GM12878 (cell line): ENCODE results near the gene CILP2. TPM values are rescaled to one million over a fixed set of nuclear protein-coding genes. Genes with fewer than 3 reads are reported as not detected.

Source experiments
- ATAC-seq: fragments of 200-7000 bp; cut with Tn5 transposase; 3 replicates; pipeline ENCODE4 v1.9.1; 2020; ENCODE audit warnings: mild to moderate bottlenecking, moderate library complexity
- BruUV-seq: library from RNA; stranded (reverse); fragments of 400-500 nt; replicated peaks from 2 replicates; lab custom pipeline; 2021; lab: Mats Ljungman, UMichigan
- CTCF ChIA-PET: fragments of 300-600 bp; sonication (Branson Sonifier 250); formaldehyde crosslinking; extraction: SDS; loops from one replicate; lab custom pipeline; 2021; ENCODE audit warnings: inconsistent platforms; lab: Yijun Ruan, JAX
- POLR2A ChIA-PET: fragments of 350-600 bp; formaldehyde crosslinking; extraction: SDS; loops from one replicate; lab custom pipeline; 2021; ENCODE audit warnings: inconsistent platforms; lab: Charles Lee
- RAD21 ChIA-PET: fragments of 300-600 bp; sonication (Branson Sonifier 250); formaldehyde crosslinking; loops from one replicate; lab custom pipeline; 2023; ENCODE audit warnings: antibody characterized with exemption; ENCODE audit not compliant: unreplicated experiment; lab: Charles Lee
- SMC1A ChIA-PET: fragments of 300-600 bp; sonication (Branson Sonifier 250); formaldehyde crosslinking; loops from one replicate; lab custom pipeline; 2023; ENCODE audit not compliant: unreplicated experiment, uncharacterized antibody; lab: Charles Lee
- DNase-seq: peaks from one replicate; pipeline ENCODE4 v3.0.0-alpha.2; 2011; ENCODE audit warnings: low read depth, low spot score
- FAIRE-seq: peaks from 3 replicates; lab custom pipeline; 2011; peaks lifted over from hg19 to GRCh38; lab: Jason Lieb, UNC
- H2AFZ ChIP-seq: 2 replicates; pipeline ENCODE4 v1.6.0; 2011; ENCODE audit warnings: low read depth, low read length, control low read depth; ENCODE audit not compliant: control insufficient read depth
- H3K27ac ChIP-seq: 2 replicates; pipeline ENCODE4 v1.5.1; 2011; ENCODE audit warnings: control low read depth; ENCODE audit not compliant: control insufficient read depth, insufficient read depth
- H3K27me3 ChIP-seq, 2 experiments: replicated peaks in 1 of 2; 2 replicates each; pipeline versions ENCODE4 v1.6.0 to v1.6.1; 2011; ENCODE audit warnings: low read length in 1 of 2; ENCODE audit not compliant: control insufficient read depth in 2 of 2, insufficient read depth in 2 of 2
- H3K36me3 ChIP-seq, 2 experiments: 2 replicates each; pipeline ENCODE4 v1.5.1; 2011; ENCODE audit warnings: low read length in 1 of 2; ENCODE audit not compliant: control insufficient read depth in 2 of 2, insufficient read depth in 2 of 2
- H3K4me1 ChIP-seq: 2 replicates; pipeline ENCODE4 v1.6.1; 2011; ENCODE audit warnings: mild to moderate bottlenecking, low read length, moderate library complexity, mixed read lengths; ENCODE audit not compliant: control insufficient read depth, insufficient read depth
- H3K4me2 ChIP-seq: 2 replicates; pipeline ENCODE4 v1.6.0; 2011; ENCODE audit warnings: control low read depth; ENCODE audit not compliant: control insufficient read depth, insufficient read depth
- H3K4me3 ChIP-seq: fragments of 200-600 bp; sonication (generic); 2 replicates; pipeline ENCODE4 v1.5.1; 2016
- H3K79me2 ChIP-seq: 2 replicates; pipeline ENCODE4 v1.6.0; 2011; ENCODE audit warnings: low read length; ENCODE audit not compliant: control insufficient read depth, insufficient read depth
- H3K9ac ChIP-seq: 2 replicates; pipeline ENCODE4 v1.8.0; 2011; ENCODE audit warnings: low read length, control low read depth, mixed read lengths; ENCODE audit not compliant: control insufficient read depth, insufficient read depth
- H3K9me3 ChIP-seq: replicated peaks from 3 replicates; pipeline ENCODE4 v1.5.1; 2011; ENCODE audit warnings: mild to moderate bottlenecking, low read length; ENCODE audit not compliant: control insufficient read depth, insufficient read depth
- H4K20me1 ChIP-seq: 2 replicates; pipeline ENCODE4 v1.6.0; 2011; ENCODE audit not compliant: control insufficient read depth, insufficient read depth
- CEBPB ChIP-seq, 2 experiments: fragments of 150-350 bp in 1 of 2; IDR thresholded peaks; 2 replicates each; pipeline ENCODE4 v1.6.1; 2012 to 2014; ENCODE audit warnings: low read depth in 2 of 2, low read length in 2 of 2, borderline replicate concordance in 1 of 2, inconsistent platforms in 1 of 2
- CHD2 ChIP-seq: IDR thresholded peaks from 2 replicates; pipeline ENCODE4 v1.6.1; 2011; ENCODE audit warnings: low read depth, low read length, improper control_type of control experiment, borderline replicate concordance
- E4F1 ChIP-seq: fragments of 450-650 bp; IDR thresholded peaks from 2 replicates; pipeline ENCODE4 v1.6.1; 2018; ENCODE audit warnings: borderline replicate concordance, mild to moderate bottlenecking; ENCODE audit not compliant: partially characterized antibody
- EGR1 ChIP-seq, 2 experiments: IDR thresholded peaks; 1 replicate in 1 of 2; 2 replicates in 1 of 2; pipeline ENCODE4 v1.6.1; 2011 to 2012; ENCODE audit warnings: low read depth in 2 of 2, low read length in 2 of 2, borderline replicate concordance in 1 of 2, mild to moderate bottlenecking in 1 of 2, moderate library complexity in 1 of 2
- MEF2B ChIP-seq: fragments of 450-650 bp; IDR thresholded peaks from 2 replicates; pipeline ENCODE4 v1.6.1; 2018; ENCODE audit warnings: mild to moderate bottlenecking, moderate library complexity; ENCODE audit not compliant: partially characterized antibody, poor library complexity, severe bottlenecking
- NBN ChIP-seq: fragments of 450-650 bp; IDR thresholded peaks from 2 replicates; pipeline ENCODE4 v1.6.1; 2016
- NFIC ChIP-seq: IDR thresholded peaks from 2 replicates; pipeline ENCODE4 v1.6.1; 2012; ENCODE audit warnings: low read depth, mild to moderate bottlenecking, inconsistent platforms, low read length, moderate library complexity
- NFYB ChIP-seq: IDR thresholded peaks from 2 replicates; pipeline ENCODE4 v1.6.1; 2011; ENCODE audit warnings: low read depth, mild to moderate bottlenecking, low read length, improper control_type of control experiment, moderate library complexity; ENCODE audit not compliant: insufficient read depth
- PBX3 ChIP-seq: IDR thresholded peaks from 2 replicates; pipeline ENCODE4 v1.6.1; 2011; ENCODE audit warnings: mild to moderate bottlenecking, low read depth, low read length, moderate library complexity; ENCODE audit not compliant: insufficient replicate concordance
- STAT1 ChIP-seq: fragments of 450-650 bp; conservative IDR thresholded peaks from 2 replicates; pipeline ENCODE4 v1.6.1; 2014; ENCODE audit warnings: antibody characterized with exemption, mild to moderate bottlenecking
- TCF12 ChIP-seq: IDR thresholded peaks from 2 replicates; pipeline ENCODE4 v1.6.1; 2011; ENCODE audit warnings: low read depth, mild to moderate bottlenecking, low read length
- YY1 ChIP-seq: IDR thresholded peaks from 2 replicates; pipeline ENCODE4 v1.6.1; 2011; ENCODE audit warnings: low read depth, mild to moderate bottlenecking, low read length
- ZBED1 ChIP-seq: IDR thresholded peaks from 2 replicates; pipeline ENCODE4 v1.6.1; 2016; ENCODE audit warnings: borderline replicate concordance
- ZBTB40 ChIP-seq: fragments of 450-650 bp; IDR thresholded peaks from 2 replicates; pipeline ENCODE4 v1.6.1; 2016; ENCODE audit warnings: mild to moderate bottlenecking, moderate library complexity, borderline replicate concordance
- WGBS: methylation state at CpG from one replicate; pipeline ENCODE4 v1.1.6; 2016; ENCODE audit warnings: low lambda C conversion rate; ENCODE audit not compliant: insufficient replicate concordance, insufficient coverage; ENCODE audit errors: missing lambda C conversion rate; 5-methylcytosine and 5-hydroxymethylcytosine counted together
- in situ Hi-C: fragments of 300-500 bp; cut with MboI; formaldehyde crosslinking; loops from 9 replicates; pipeline ENCODE4 v1.14.3; 2018; ENCODE audit warnings: mixed read lengths
- intact Hi-C: fragments of 100-400 bp; cut with micrococcal nuclease; formaldehyde crosslinking; loops from one replicate; pipeline ENCODE4 v1.14.2; 2022; ENCODE audit not compliant: unreplicated experiment
- polyA plus RNA-seq, 11 experiments: library from polyadenylated mRNA; depleted of rRNA in 4 of 11; unstranded in 6 of 11; stranded (reverse) in 5 of 11; fragments of >200 nt; fragmentation: Nextera tagmentation in 4 of 11; fragmentation: Illumina TruSeq in 1 of 11; extraction: Ambion mirVana in 4 of 11; extraction: Trizol in 1 of 11; gene quantifications; 1 replicate in 1 of 11; 2 replicates in 10 of 11; pipeline versions ENCODE4 v1.2.1 to v1.2.3, GENCODE V29; 2011 to 2016; ENCODE audit warnings: inconsistent platforms in 2 of 11, missing spikeins in 2 of 11, low read depth in 1 of 11
- total RNA-seq, 4 experiments: library from RNA; depleted of rRNA in 3 of 4; stranded (reverse); fragments of >200 nt in 3 of 4; fragmentation: Illumina TruSeq in 1 of 4; extraction: Trizol in 1 of 4; gene quantifications; 2 replicates each; pipeline versions ENCODE4 v1.2.1 to v1.2.3, GENCODE V29; 2013 to 2021

The CILP2 gene
- total and polyA plus RNA-seq, 10 of the 15 experiments (the other 5 are each of a cell fraction or from before 2014, with no cell fraction given) = 0.05 to 0.08 (median 0.06) TPM; not detected in 6

DNA sequence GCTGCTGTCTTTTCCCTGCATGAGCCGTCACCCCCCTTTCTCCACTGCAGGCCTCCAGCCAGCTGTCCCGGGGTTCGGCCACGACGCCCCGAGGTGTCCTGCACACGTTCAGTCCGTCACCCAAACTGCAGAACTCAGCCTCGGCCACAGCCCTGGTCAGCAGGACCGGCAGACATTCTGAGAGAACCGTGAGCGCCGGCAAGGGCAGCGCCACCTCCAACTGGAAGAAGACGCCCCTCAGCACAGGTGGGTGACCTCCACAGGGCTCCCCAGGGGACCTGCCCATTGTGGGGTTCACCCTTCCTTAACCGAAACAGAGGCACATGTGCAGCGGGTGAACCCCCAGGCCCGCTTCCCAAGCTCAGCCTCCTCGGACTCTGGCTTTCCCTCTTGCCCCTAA, 35.8 kb upstream of the CILP2 start (continued):
- TF ChIP-seq E4F1 = no peak
- TF ChIP-seq, all 136 proteins: peak for 0

GRCh38 chr19:19502808-19503602, 35.1 kb upstream of the CILP2 start:
- Histone ChIP-seq H3K27ac (no peak overlapping the region), H2AFZ (no peak overlapping the region), H3K4me2 (no peak overlapping the region), H4K20me1 (no peaks in the 10 kb centered on the region), H3K36me3 (peaks cover 33 to 55% of the 10 kb centered on the region in 2 experiments), H3K9me3 (no peaks in the 10 kb centered on the region), H3K4me3 (no peak overlapping the region), H3K4me1 (no peaks in the 10 kb centered on the region), H3K79me2 (no peaks in the 10 kb centered on the region), H3K27me3 (no peaks in the 10 kb centered on the region), H3K9ac (no peak overlapping the region)
- FAIRE-seq (no peak), DNase-seq (no peak), ATAC-seq (no peak)
- in situ Hi-C loops = no loop called here
- ChIA-PET CTCF (no interaction called here), RAD21 (no interaction called here), SMC1A (no interaction called here), POLR2A (interaction anchor here (0.6 kb wide), 1 partner anchor 56 kb away, joined by 3 read pairs; no protein-coding TSS in a partner anchor)
- intact Hi-C loops = no loop called here
- BruUV-seq = no TSS peak
- 90% methylated on average over 18 of the region's 18 CpGs for WGBS
- TF ChIP-seq CEBPB (IDR thresholded peaks at IDR 0.05; ENCODE audit: borderline replicate concordance in 1 of 2, low read depth in 2 of 2, low read length in 2 of 2) (no peak), NFIC (no peak), NFYB (no peak), STAT1 (no peak), ZBED1 (no peak), ZBTB40 (no peak), YY1 (no peak), NBN (no peak), TCF12 (no peak), EGR1 (IDR thresholded peaks at IDR 0.05; ENCODE audit: borderline replicate concordance in 1 of 2, low read depth in 2 of 2, low read length in 2 of 2) (no peak), CHD2 (no peak), PBX3 (no peak), MEF2B (no peak)
